HTERT RPE-1 (cell line): ENCODE measurements around the gene NOTCH4.

Source experiments
- in situ Hi-C: fragments of 300-500 bp; cut with MboI; formaldehyde crosslinking; loops from 4 replicates; pipeline ENCODE4 v1.14.3; 2020; ENCODE audit warnings: low sequenced_read_pairs

The NOTCH4 gene

GRCh38 chr6:32167761-32168262 is 56.1 kb downstream of the NOTCH4 start:
- in situ Hi-C loops: no loop called here

GRCh38 chr6:32167154-32167760 is 56.6 kb downstream of the NOTCH4 start:
- in situ Hi-C loops: no loop called here

GRCh38 chr6:32166411-32167061 is 57.3 kb downstream of the NOTCH4 start:
- in situ Hi-C loops: no loop called here

GRCh38 chr6:32164295-32164694 is 59.6 kb downstream of the NOTCH4 start, which contains the start of gene EGFL8:
TSS of gene EGFL8 (plus strand) at chr6:32164595. CDS start at chr6:32166166, 1,571 bp downstream.
- in situ Hi-C loops: no loop called here

GRCh38 chr6:32163559-32164258 is 60.2 kb downstream of the NOTCH4 start:
- in situ Hi-C loops: no loop called here

GRCh38 chr6:32158052-32158451 is 65.8 kb downstream of the NOTCH4 start:
- in situ Hi-C loops: no loop called here

GRCh38 chr6:32156891-32157290 is 67.0 kb downstream of the NOTCH4 start:
- in situ Hi-C loops: no loop called here

GRCh38 chr6:32154514-32155161 is 69.2 kb downstream of the NOTCH4 start:
- in situ Hi-C loops: no loop called here

- in situ Hi-C loops: no loop called here
These were observed 70.0 kb downstream of the NOTCH4 start, which contains the start of gene PPT2 for GRCh38 chr6:32153564-32154513. TSS of gene PPT2 (plus strand) at chr6:32154141. CDS start at chr6:32154595, 454 bp downstream.

GRCh38 chr6:32152769-32153563 is 70.9 kb downstream of the NOTCH4 start:
- in situ Hi-C loops: no loop called here

- in situ Hi-C loops: no loop called here
These were observed 71.8 kb downstream of the NOTCH4 start, which contains the start of gene PRRT1 for GRCh38 chr6:32151863-32152768. TSS of gene PRRT1 (minus strand) at chr6:32151939. CDS start at chr6:32151827, 112 bp downstream.

GRCh38 chr6:32151181-32151862 is 72.5 kb downstream of the NOTCH4 start:
- in situ Hi-C loops: no loop called here

- in situ Hi-C loops: no loop called here
These were observed 73.7 kb downstream of the NOTCH4 start for GRCh38 chr6:32149932-32150870.

GRCh38 chr6:32149092-32149755 is 74.6 kb downstream of the NOTCH4 start:
- in situ Hi-C loops: no loop called here

- in situ Hi-C loops: no loop called here
These were observed 75.4 kb downstream of the NOTCH4 start for GRCh38 chr6:32148289-32149091.
